Liver (tissue), 3 donors: Measurements from ENCODE around the gene GNA14.

Experiments used
- JUND ChIP-seq, 2 donors: IDR thresholded peaks; 2 replicates each; pipeline ENCODE4 v1.6.1; 2016; ENCODE audit warnings: antibody characterized with exemption in 2 of 2
- RAD21 ChIP-seq, 2 donors: IDR thresholded peaks; 2 replicates each; pipeline ENCODE4 v1.6.1; 2016; ENCODE audit warnings: antibody characterized with exemption in 2 of 2, mild to moderate bottlenecking in 2 of 2
- SP1 ChIP-seq: IDR thresholded peaks from 2 replicates; pipeline ENCODE4 v1.6.1; 2018; ENCODE audit warnings: antibody characterized with exemption, mild to moderate bottlenecking
- TF ChIP-seq, protein P1 (sequence below): IDR thresholded peaks from 2 replicates; pipeline ENCODE4 v1.6.1; 2016; ENCODE audit warnings: antibody characterized with exemption
- TF ChIP-seq, protein P2 (sequence below): fragments of 150-350 bp; IDR thresholded peaks from 2 replicates; pipeline ENCODE4 v1.5.1; 2017; ENCODE audit warnings: improper control_type of control experiment, low read depth, low read length; ENCODE audit not compliant: missing input control
- TF ChIP-seq, protein P3 (sequence below): IDR thresholded peaks from 2 replicates; pipeline ENCODE4 v1.6.1; 2016; ENCODE audit warnings: antibody characterized with exemption, mild to moderate bottlenecking
- donor health status: healthy.
- donor health status: healthy.

DNA sequence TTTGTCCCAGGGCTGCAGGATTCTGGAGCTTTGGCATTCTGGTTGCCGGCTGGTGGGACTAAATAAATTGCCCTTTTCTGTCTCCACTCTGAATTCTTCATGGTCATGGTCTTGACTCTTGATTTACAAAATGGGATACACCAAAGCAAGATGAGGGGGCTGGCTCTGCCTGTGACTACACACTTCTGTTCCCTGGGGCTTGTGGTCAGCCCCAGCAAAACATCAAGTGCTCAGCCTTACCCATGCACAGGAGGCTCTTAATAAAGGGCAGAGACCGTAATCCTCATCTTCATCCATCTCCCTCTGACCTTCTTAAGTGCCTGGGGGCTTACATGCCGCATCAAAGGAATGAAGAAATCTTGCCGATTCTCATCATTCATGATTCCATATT lies 198.0 kb downstream of the GNA14 start:
- TF ChIP-seq, protein P1, sequence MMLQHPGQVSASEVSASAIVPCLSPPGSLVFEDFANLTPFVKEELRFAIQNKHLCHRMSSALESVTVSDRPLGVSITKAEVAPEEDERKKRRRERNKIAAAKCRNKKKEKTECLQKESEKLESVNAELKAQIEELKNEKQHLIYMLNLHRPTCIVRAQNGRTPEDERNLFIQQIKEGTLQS: no peak
- TF ChIP-seq, protein P2, sequence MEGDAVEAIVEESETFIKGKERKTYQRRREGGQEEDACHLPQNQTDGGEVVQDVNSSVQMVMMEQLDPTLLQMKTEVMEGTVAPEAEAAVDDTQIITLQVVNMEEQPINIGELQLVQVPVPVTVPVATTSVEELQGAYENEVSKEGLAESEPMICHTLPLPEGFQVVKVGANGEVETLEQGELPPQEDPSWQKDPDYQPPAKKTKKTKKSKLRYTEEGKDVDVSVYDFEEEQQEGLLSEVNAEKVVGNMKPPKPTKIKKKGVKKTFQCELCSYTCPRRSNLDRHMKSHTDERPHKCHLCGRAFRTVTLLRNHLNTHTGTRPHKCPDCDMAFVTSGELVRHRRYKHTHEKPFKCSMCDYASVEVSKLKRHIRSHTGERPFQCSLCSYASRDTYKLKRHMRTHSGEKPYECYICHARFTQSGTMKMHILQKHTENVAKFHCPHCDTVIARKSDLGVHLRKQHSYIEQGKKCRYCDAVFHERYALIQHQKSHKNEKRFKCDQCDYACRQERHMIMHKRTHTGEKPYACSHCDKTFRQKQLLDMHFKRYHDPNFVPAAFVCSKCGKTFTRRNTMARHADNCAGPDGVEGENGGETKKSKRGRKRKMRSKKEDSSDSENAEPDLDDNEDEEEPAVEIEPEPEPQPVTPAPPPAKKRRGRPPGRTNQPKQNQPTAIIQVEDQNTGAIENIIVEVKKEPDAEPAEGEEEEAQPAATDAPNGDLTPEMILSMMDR: no peak
- TF ChIP-seq RAD21 (IDR thresholded peaks at IDR 0.05): no peak
- TF ChIP-seq SP1: no peak
- no peak for TF ChIP-seq JUND (IDR thresholded peaks at IDR 0.05)
- TF ChIP-seq, protein P3, sequence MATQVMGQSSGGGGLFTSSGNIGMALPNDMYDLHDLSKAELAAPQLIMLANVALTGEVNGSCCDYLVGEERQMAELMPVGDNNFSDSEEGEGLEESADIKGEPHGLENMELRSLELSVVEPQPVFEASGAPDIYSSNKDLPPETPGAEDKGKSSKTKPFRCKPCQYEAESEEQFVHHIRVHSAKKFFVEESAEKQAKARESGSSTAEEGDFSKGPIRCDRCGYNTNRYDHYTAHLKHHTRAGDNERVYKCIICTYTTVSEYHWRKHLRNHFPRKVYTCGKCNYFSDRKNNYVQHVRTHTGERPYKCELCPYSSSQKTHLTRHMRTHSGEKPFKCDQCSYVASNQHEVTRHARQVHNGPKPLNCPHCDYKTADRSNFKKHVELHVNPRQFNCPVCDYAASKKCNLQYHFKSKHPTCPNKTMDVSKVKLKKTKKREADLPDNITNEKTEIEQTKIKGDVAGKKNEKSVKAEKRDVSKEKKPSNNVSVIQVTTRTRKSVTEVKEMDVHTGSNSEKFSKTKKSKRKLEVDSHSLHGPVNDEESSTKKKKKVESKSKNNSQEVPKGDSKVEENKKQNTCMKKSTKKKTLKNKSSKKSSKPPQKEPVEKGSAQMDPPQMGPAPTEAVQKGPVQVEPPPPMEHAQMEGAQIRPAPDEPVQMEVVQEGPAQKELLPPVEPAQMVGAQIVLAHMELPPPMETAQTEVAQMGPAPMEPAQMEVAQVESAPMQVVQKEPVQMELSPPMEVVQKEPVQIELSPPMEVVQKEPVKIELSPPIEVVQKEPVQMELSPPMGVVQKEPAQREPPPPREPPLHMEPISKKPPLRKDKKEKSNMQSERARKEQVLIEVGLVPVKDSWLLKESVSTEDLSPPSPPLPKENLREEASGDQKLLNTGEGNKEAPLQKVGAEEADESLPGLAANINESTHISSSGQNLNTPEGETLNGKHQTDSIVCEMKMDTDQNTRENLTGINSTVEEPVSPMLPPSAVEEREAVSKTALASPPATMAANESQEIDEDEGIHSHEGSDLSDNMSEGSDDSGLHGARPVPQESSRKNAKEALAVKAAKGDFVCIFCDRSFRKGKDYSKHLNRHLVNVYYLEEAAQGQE: no peak
